ENCODE measurements around the gene SHC4.

SHC4 gene

DNA sequence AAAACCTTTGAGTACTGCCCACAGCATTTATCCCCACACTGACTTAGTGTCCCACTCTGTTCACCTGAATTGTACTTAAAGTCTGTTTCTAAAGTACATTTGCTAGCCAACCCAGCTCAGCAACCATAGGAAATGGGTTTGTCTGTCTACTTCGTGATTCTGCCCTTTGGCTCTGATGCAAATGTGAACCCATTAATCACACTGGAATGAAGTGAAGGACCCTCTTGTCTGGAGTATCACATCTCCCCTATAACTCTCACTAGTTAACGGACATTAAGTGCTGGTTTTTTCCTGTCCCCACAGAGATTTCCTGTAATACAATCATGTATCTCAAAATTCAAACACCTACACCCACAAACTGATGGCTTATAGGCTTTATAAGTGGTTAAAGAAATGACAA, 65.3 kb downstream of the SHC4 start:
- TF ChIP-seq, protein P1, sequence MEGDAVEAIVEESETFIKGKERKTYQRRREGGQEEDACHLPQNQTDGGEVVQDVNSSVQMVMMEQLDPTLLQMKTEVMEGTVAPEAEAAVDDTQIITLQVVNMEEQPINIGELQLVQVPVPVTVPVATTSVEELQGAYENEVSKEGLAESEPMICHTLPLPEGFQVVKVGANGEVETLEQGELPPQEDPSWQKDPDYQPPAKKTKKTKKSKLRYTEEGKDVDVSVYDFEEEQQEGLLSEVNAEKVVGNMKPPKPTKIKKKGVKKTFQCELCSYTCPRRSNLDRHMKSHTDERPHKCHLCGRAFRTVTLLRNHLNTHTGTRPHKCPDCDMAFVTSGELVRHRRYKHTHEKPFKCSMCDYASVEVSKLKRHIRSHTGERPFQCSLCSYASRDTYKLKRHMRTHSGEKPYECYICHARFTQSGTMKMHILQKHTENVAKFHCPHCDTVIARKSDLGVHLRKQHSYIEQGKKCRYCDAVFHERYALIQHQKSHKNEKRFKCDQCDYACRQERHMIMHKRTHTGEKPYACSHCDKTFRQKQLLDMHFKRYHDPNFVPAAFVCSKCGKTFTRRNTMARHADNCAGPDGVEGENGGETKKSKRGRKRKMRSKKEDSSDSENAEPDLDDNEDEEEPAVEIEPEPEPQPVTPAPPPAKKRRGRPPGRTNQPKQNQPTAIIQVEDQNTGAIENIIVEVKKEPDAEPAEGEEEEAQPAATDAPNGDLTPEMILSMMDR (IDR thresholded peaks at IDR 0.05; ENCODE audit: low read length, missing control alignments): no peak
- no peak for DNase-seq (ENCODE audit: low read depth)
- no peak overlapping the region for H3K4me3 ChIP-seq (replicated peaks; ENCODE audit: low read depth, low read length)

DNA sequence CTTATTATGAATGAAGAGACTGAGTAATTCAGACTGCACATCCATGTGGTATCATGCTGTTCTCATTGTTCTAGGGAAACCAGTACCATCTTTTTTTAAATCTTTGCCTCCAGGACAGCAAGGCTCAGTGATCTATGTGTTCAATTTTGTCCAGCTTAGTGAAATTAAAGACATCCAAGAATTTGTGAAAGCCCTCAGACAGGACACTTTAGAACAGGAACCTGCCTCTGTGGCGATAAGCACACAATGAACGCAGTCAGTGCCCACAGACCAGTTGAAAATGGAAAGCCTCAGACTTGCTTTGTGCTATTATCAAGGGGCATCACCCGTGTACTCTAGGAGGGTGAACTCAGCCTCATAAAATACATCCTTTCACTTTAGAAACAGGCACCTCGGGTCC, 65.7 kb downstream of the SHC4 start:
- DNase-seq (ENCODE audit: low read depth): no peak
- H3K4me3 ChIP-seq (replicated peaks; ENCODE audit: low read depth, low read length): no peak overlapping the region
- TF ChIP-seq, protein P1 (IDR thresholded peaks at IDR 0.05; ENCODE audit: low read length, missing control alignments): no peak

DNA sequence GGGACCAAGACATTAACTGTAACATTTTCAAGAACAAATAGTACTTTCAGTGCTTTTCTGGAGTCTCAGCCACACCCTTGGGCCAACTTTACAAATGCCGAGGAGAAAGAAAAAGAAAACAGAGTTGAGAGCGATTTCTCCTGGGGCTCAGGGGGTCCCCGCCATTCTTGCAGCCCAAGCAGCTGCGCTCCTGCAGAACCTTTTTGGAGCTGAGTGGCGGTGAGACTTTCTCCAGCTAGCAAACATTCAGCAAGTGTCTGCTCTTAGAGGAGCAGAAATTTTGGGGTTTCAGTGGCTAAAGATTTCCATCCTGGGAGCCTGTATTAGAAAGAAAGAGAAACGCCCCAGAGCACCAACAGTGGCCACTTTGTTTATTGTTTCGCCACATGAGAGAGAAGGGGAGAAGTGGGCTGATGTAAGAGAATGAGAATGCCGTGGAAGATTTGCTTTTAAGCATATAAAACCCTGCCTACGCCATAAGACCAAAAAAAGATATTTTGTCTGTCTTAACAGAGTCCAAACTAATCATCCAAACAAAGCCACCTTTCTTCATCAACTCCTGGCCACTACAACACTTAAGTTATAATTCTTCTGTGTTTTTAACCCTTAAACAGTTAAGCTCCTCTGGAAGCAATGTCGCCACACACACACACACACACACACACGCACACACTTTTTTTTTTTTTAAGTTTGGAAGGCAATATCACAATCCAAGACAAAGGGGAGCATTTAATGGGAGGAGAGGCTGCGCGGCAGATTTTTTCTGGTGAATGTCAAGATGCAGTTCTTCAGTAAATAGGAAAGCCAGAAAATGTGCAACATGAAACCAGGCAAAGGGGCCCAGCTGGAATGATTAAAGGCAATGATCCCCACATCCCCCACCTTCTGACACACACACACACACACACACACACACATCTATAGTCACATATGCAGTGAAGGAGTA, 66.6 kb downstream of the SHC4 start:
- H3K4me3 ChIP-seq (replicated peaks; ENCODE audit: low read depth, low read length): peak overlapping the region; percentile 36
- peak; percentile 75 for DNase-seq (ENCODE audit: low read depth)
- TF ChIP-seq, protein P1 (IDR thresholded peaks at IDR 0.05; ENCODE audit: low read length, missing control alignments): no peak

DNA sequence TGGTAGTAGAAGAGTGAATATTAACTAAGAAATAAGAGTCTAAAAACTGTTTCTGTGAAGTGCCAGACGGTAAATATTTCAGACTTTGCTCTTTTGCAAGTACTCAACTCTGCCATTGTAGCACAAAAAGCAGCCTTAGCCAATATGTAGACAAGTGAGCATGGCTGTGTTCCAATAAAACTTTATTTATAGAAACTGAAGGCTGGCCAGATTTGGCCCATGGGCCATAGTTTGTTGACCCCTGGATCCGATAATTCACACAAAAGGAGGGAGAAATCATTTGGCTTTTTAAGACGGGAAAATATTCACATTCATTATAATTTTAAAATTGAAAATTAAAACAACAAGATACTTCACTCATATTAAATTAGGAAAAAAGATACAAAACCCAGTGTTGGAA, 70.4 kb downstream of the SHC4 start:
- TF ChIP-seq, protein P1 (IDR thresholded peaks at IDR 0.05; ENCODE audit: low read length, missing control alignments): no peak
- DNase-seq (ENCODE audit: low read depth): no peak
- no peak overlapping the region for H3K4me3 ChIP-seq (replicated peaks; ENCODE audit: low read depth, low read length)

DNA sequence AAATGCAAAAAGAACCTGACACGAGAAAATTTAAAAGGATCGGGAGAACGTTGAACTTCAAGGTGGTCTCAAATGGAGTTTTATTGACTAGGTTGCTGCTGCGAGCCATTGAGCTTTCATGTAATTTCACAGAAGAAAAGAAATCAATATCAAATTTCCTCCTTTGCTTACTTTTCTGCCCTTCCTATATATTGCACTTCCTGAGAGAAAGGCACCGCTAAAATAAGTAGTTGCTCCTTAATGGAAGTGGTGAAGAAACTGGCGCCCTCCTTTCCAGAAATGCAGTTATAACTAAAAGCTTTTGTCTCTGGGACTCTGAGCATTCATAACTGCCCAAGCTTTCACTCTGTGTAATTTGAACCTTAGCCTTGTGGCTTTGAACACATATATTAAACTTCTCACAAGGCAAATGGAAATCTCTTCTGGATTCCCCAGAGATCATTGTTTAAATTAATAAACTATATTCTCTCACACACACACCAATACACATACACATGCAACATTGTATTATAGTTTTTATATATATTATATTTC, 72.4 kb downstream of the SHC4 start:
- no peak for DNase-seq (ENCODE audit: low read depth)
- TF ChIP-seq, protein P1 (IDR thresholded peaks at IDR 0.05; ENCODE audit: low read length, missing control alignments): no peak
- H3K4me3 ChIP-seq (replicated peaks; ENCODE audit: low read depth, low read length): no peak overlapping the region

DNA sequence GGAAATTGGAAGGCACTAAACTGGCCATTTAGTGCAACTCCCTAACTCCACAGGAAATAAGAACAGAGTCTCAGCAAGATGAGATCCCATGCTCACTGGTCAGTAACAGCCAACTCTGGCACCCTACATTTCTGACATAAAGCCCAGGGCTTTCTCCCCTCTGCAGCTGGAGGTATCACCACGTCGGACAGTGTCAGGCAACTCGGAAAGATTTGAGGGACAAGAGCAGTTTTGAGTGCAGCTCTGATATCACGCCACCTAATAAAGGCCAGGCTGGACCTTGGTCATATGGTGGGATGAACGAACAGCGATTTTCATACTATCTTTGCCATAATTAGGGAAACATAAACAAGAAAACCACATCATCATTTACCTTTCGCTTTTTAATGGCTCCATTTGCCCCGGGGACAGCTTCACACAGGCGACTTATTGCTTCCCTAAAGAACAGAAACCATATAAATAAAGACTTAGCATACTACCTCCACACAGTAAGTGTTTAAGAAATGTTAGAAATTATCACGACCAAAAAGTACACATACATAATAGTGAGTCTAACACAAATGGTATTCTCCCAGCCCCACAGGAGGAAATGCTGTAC, 73.2 kb downstream of the SHC4 start:
- TF ChIP-seq, protein P1 (IDR thresholded peaks at IDR 0.05; ENCODE audit: low read length, missing control alignments): no peak
- DNase-seq (ENCODE audit: low read depth): no peak

More for the DNA sequence above, 73.2 kb downstream of the SHC4 start:
- H3K4me3 ChIP-seq (replicated peaks; ENCODE audit: low read depth, low read length): no peak overlapping the region
